CD1c-positive myeloid dendritic cell (primary cell): Measurements from ENCODE around the gene SEZ6L2.
"Not testable (repeated sequence)": the region's sequence is repeated elsewhere in the genome, so short reads cannot be mapped to it uniquely, and the experiment has no call there.

Experiments used
- DNase-seq: peaks from one replicate; pipeline ENCODE4 v3.0.0-alpha.2; 2016; ENCODE audit errors: extremely low spot score

Gene SEZ6L2

DNA sequence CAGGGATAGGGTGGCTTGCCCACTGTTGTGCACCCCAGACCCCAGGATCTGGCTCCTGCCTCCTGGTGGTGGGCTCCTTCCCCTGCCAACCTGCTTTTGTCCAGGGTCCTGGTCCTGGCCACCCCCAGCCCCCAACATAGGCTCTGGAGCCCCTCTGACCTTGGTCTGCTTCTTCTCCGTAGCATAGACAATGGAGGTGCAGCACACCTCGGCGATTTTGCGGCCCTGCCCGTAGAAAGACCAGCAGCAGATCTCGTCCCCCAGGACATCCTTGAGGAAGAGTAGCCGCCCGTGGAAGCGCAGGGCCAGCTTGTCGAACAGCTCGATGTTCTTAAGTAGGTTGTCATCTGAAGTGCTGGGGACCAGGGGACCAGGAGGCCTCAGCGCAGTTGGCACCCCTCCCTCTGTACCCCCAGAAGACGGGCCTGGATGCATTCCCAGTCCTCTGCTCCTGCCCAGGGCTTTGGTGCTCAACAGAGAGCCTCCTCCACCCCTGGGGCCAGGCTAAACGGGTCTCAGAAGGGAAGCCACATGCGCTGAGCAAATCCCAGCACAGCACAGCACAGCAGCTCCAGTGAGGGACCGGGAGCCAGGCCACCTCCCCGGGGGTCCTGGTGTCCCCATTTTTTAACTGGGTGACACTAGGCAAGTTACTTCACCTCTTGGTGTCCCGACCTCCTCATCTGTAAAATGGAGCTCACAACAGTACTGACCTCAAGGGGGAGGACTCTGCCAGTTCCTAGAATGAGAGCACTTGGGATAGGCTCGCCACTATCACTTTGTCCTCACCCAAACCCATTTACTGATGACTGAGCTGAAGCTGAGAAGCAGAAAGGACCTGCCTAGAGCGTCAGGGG is 11.7 kb upstream of the SEZ6L2 start:
- DNase-seq = no peak

DNA sequence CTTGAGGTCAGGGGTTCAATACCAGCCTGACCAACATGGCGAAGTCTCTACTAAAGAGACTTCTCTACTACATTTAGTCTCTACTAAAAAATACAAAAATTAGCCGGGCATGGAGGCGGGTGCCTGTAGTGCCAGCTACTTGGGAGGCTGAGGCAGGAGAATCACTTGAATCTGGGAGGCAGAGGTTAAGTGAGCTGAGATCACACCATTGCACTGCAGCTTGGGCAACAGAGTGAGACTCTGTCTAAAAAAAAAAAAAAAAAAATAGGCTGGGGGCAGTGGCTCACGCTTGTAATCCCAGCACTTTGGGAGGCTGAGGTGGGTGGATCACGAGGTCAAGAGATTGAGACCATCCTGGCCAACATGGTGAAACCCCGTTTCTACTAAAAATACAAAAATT is 10.5 kb upstream of the SEZ6L2 start:
- not testable (repeated sequence) for DNase-seq

DNA sequence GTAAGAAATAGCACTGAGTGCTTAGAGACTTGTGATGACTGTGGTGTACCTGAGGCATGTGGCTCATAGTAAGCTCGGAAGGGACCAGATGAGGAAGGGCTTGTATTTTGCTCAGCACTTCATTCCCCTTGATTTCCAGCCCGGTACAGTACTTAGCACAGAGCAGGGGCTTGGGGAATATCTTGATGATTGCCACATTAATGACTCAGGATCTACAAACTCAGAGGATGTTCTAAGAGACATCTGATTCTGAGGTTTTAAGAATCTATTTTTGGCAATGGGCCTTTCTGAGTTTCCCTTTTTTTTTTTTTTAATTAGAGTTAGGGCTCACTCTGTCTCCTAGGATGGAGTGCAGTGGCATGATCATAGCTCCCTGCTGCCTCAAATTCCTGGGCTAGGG is 10.0 kb upstream of the SEZ6L2 start:
- peak; percentile 37 for DNase-seq

DNA sequence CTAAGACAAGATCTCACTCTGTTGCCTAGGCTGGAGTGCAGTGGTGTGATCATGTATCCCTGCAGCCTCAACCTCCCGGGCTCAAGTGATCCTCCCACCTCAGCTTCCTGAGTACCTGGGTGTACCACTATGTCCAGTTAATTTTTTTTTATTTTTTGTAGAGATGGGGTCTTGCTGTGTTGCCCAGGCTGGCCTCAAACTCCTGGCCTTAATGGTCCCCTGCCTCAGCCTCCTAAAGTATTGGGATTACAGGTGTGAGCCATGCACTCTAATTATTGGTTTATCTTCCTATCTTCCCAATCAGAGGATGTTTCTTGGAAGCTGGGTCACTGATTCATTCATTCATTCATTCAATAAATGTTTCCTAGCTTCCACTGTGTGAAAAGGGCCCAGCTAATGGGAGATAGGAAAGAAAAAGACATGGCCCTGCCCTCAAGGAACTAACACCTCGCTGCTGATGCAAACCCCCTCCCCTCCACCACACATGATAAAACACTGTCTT is 9.4 kb upstream of the SEZ6L2 start:
- no peak for DNase-seq

DNA sequence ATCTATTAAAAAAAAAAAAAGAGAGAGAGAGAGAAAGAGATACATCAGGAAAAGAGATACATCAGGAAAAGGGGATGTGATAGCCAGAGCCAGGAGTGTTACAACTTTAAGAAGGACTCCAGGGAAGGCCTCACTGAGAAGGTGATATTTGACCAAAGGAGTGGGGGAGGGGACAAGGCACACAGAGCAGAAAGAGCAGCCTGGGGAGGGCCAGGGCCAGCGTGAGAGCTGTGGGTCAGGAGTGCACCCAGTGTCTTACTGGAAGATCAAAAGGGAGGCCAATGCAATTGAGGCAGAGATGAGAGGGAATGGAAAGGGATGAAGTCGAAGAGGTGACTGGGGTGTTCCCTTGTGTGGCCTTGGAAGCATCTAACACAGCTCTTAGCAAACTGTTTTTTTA is 8.6 kb upstream of the SEZ6L2 start:
- no peak for DNase-seq

DNA sequence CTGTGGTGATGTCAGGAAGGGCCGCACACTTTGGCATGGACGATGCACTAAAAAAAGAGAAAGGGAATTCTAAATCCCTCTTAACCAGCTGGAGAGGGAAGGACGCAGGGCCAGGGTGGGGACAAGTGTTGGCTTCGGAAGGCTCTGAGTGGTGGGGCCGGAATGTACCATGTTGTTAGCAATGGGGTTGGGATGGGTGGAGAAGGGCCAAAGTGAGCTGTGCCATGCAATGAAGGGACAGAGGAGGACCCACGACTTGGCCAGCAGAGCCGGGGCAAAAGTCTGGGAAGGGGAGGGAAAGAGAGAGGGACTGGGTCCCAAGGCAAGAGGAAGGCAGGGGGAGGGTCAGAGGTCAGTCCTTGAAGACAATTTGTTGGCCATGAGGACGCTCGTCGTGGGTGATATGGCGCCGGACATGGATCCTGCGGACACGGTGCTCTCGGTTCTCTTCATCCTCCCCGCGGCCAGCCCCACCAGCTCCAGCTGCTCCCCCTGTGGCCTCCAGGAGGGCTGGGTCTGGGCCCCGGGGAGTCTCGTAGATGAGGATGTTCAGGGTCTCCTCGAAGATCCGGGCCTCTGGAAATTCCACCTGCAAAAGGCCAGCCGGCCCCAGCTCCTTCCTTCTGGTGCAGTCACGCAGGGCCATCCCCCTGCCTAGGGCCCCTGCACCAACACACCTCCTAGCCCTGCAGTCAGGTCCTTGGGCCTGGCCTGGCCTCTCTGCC is 7.3 kb upstream of the SEZ6L2 start:
- no peak for DNase-seq

DNA sequence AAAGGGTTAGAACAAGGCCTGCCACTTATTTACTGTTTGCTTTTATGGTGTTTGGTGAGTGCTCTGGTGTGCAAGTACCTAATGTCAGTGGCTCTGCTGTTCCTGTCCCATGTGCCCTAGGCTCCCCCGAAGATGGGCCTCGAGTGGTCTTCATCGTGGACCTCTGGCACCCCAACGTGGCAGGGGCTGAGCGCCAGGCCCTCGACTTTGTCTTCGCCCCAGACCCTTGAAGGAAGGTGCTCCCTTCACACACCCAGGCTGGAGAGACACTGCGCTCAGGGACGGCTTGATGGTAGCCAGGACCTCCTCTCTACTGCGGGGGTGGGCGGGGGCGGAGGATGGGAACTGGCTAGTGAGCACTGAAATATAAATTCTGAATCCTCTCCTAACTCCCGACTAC is 6.3 kb upstream of the SEZ6L2 start:
- no peak for DNase-seq

DNA sequence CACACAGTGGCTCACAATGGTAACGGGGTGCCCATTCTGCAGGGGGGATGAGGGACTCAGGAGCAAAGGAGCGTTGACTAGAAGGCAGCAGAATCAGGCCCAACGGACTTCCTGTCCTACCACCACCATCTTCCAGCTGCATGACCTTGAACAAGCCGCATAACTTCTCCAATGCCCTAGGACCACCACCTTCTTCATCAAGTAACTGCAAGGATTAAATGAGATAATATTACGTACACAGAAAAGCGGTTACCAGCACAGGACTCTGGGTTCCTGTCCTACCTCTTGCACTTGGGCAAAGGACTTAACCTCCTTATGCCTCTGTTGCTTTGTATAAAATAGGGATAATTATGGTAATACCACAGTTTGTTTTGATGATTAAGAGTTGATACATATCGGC is 5.6 kb upstream of the SEZ6L2 start:
- no peak for DNase-seq

DNA sequence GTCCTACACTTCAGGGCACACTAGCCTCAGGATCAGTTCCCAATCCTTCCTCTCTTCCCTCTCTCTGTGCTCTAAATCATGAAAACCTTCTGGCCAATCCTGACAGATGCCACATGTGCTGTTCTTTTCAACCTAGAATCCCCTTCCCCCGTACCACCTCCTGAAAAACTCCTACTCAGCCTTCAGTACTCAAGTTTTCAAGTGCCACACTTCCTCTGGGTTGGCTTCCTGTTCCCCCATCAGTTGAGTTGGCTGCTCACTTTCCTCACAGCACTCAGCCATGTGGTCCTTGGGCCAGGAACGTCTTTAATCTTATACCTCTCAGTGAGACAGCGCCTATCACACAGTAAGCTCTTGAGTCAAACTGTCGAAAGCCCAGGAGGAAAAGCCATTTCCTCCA is 4.2 kb upstream of the SEZ6L2 start:
- no peak for DNase-seq

DNA sequence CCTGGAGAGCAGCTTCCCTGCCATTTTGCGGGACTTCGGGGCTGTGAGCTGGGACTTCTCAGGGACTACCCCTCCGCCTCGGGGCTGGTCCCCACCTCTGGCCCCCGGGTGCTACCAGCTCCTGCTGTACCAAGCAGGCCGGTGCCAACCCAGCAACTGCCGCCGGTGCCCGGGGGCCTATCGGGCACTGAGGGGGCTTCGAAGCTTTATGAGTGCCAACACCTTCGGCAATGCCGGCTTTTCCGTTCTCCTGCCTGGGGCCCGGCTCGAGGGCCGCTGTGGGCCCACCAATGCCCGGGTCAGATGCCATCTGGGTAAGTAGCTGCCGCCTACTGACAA is 2.2 kb upstream of the SEZ6L2 start:
- no peak for DNase-seq

DNA sequence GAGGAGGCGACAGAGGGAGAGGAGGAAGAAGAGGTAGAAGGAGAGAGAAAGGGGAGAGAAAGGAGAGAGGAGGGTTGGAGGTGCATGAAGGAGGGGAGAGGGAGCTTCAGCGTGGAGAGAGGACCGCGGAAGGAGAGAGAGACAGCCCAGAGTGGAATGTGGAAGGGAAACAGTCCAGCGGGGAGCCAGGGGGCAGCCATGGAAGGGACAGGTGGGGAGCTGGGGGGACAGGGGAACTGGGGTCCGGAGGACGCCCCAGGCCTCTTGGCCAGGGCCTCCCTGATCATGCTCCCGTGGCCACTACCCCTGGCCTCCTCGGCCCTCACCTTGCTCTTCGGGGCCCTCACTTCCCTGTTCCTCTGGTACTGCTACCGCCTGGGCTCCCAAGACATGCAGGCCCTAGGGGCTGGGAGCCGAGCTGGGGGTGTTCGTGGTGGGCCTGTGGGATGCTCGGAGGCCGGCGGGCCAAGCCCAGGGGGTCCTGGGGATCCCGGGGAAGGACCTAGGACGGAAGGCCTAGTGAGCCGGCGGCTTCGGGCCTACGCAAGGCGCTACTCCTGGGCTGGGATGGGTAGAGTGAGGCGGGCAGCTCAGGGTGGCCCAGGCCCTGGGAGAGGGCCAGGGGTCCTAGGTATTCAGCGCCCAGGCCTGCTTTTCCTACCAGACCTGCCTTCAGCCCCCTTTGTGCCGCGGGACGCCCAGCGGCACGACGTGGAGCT is 1.7 kb upstream of the SEZ6L2 start:
- DNase-seq = no peak

DNA sequence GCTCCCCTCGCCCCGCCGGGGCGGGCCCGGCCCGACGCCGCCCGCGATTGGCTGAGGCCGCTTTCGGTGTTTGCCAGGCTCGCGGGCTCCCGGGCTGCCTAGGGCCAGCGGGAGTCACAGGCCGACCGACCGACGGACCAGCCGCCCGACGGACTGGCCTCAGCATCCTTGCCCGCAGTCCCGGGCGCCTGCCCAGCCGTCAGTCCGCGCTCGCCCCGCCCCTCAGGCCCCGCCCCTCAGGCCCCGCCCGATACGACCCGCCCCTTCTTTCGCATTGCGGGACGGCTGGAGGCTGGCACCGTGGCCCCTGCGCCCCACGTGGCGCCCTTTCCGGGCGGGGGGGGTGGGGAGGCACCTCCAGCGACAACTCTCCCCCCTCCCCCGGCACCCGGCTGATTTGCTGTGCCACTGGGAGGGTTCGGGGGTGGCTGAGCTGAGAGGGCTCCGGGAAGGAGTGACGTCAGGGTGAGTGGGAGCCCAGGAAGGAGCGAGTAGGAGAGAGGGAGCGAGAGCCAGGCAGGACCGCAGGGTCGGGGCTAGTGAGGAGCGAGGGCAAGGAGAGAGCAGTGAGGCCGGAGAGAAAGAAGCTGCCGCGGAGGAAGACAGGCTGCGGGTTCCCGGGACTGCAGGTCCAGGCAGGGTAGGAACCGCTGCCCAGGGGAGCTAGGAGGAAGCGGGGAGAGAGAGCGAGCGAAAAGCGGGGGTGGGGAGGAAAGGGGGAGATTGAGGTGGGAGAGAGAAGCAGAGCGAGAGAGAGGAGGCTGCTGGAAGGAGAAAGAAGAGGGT is 945 bp upstream of the SEZ6L2 start, which contains the start of gene ASPHD1:
Gene ASPHD1, plus strand, starts transcription at position 387 of the 786 bp plus-strand sequence. CDS start 484 bp downstream, outside the sequence.
- peak; percentile 68 for DNase-seq

DNA sequence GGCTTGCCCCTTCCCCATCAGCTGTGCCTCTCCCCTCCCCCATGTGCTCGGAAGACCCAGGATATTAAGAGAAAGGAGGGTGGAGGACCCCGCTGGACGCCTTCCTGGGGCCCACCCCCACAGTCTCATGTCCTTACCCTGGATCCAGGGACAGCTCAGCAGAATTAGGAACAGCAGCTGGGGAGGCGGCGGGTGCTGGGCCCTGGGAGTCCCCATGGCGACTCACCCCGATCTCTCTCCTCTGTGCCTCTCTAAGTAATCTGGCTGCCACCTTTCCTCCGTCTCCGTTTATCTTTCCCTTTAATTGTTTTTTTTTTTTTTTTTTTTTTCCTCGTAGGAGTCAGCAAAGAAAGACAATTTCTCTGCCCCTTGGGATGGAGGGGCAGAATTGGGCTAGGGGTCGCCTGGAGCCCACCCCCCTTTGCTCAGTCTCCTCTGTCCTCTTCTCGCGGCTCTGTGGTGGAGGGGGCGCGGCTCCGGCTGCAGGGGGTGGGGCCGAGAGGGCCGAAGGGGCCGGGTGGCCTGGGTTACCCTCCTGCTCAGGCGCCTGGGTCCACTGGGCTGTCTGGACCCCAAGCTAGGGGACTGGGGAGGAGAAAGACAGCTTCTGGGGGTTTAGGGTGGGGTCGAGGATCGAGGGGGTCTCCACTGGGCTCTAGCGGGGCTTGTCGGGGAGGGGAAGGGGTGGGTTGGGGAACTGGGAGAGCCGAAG is 390 bp downstream of the SEZ6L2 start:
- DNase-seq = no peak

DNA sequence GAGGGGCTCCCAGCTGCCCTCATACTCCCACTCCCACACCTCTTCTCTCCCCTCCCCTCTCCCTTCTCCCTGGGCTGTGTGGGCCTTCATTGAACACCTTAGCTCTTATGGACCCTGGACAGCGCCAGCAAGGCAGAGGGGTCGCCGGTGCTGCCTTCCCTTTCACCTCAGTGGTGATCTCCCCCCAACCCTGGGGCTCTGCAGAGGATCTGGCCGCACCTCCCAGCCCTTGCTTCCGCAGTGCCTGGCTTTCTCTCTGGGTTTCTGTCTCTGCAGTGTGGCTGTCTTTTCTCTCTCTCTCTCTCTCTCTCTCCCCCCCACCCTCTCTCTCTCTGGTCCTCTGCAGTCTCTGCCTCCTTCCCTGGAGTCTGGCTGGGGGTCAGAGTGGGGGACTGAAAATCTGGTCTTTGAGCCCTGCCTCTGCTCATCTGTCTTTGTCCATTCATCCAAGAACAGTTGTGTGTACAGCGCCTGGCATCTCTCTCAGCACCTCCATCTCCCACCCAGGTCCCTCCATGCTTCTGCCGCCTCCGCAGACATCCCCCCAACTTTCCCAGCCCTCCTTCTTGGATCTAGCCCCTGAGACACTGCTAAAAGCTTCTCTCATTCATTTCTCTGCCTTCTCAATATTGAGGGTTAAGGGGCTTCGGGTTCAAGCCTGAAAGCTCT is 1.1 kb downstream of the SEZ6L2 start:
- DNase-seq = no peak

DNA sequence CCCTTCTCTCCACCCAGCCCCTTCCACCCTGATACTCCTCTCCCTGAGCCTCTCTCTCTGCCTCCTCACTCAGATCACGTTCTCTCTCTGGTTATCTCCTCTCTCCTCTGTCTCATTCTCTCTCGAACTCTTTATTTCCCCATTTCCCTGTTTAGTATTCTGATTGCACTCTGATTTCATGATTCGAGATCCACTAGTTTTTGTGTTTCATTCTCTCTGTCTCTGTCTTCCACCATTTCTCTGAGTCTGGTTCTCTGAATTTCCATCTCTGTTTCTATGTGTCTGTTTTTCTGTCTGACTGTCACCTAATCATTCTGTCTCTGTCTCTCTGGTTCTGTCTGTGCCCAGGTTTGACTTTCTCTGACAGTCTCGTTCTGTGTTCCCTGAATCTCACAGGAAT is 2.0 kb downstream of the SEZ6L2 start:
- DNase-seq = no peak

DNA sequence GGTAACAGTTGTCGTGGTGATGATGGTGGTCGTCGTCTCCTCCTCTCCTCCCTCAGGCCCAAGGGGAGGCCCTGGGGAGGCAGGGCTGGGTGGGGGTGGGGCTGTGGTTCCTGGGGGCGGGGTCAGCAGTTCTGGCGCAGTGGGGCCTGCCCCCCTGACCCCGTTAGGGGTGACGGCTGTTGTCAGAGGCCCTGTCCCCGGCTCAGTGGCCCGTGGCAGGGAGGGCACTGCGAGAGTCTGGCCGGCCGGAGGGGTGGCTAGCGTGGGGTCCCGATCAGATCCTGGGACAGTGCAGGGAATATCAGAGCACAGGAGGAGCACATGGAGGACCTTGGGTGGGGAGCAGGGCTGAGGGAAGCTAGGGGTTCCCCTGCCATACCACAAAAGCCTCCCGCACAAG is 2.5 kb downstream of the SEZ6L2 start:
- DNase-seq = no peak

DNA sequence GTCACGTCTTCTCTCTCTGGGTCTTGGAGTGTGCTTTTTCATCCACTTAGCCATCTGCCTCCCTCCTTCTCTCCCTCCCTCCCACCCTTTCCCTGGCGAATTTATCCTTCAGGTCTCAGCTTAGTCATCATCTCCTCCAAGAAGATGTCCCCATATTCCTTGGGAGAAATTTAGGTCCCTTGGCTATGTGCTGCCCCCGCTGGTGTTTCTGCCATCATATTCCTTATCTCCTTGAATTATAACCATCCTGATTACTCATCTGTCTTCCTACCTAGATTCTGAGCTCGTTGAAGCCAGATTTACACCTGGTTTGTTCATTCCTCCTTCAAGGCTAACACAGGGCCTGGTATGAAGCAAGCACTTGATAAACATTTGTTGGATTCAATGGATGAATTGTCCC is 5.0 kb downstream of the SEZ6L2 start:
- DNase-seq = no peak

DNA sequence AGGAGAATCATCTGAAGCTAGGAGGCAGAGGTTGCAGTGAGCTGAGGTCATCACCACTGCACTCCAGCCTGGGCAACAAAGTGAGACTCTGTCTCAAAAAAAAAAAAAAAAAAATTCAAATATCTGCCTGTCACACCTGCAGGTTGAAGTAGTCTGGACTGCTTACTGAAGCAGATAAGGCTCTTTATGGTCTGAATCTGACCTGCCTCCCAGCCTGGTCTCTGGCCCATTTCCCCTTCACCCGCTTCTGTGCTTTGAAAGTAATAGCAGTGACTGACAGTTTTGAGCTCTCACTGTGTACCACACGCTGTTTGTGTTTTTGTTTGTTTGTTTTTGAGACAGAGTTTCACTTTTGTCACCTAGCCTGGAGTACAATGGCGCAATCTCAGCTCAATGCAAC is 5.8 kb downstream of the SEZ6L2 start:
- no peak for DNase-seq

DNA sequence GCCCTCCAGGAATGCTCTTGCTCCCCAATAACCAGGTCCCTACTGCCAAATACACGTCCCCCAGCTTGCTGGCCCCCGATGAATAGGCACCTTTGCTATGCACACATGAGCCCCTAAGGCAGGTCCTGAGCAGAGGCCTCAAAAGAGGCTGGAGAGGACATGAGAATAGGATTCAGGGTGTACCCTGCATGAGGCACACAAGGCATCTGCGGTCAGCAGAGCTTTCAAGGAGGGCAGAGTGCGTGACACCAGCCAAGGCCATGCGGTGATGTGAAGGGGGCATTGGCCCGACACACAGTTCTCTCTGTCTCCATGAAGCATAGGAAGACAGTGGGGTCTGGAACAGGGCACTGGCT is 6.9 kb downstream of the SEZ6L2 start:
- no peak for DNase-seq
